Pancreas (tissue), 10 donors: ENCODE results near the gene TEX264. TPM values are rescaled to one million over a fixed set of nuclear protein-coding genes. Genes with fewer than 3 reads are reported as not detected.
A peak's percentile ranks its signal among the peaks of the same experiment; 100 is the strongest.

Source experiments
- ATAC-seq, 4 donors: fragments of 200-7000 bp; cut with Tn5 transposase; one replicate each; pipeline versions ENCODE4 v1.8.0 to v1.9.1; 2020; ENCODE audit warnings: mild to moderate bottlenecking in 4 of 4, moderate library complexity in 4 of 4
- DNase-seq, 6 donors: peaks; one replicate each; pipeline ENCODE4 v3.0.0-alpha.2; 2020
- FAIRE-seq: peaks from 2 replicates; lab custom pipeline; 2012; peaks lifted over from hg19 to GRCh38; lab: Jason Lieb, UNC
- H3K27ac ChIP-seq, 4 donors: fragments of 200-600 bp; sonication (generic); 1 replicate in 3 of 4; 2 replicates in 1 of 4; pipeline versions ENCODE4 v1.5.0 to v1.8.0; 2020
- H3K27me3 ChIP-seq, 4 donors: fragments of 200-600 bp; one replicate each; pipeline ENCODE4 v1.8.0; 2021
- H3K36me3 ChIP-seq, 3 donors: fragments of 200-600 bp; sonication (generic) in 1 of 3; one replicate each; pipeline versions ENCODE4 v1.5.0 to v1.8.0; 2020 to 2021
- H3K4me1 ChIP-seq, 3 donors: fragments of 200-600 bp; one replicate each; pipeline ENCODE4 v1.8.0; 2021
- H3K4me3 ChIP-seq, 4 donors: fragments of 200-600 bp; sonication (generic) in 2 of 4; one replicate each; pipeline versions ENCODE4 v1.5.0 to v1.8.0; 2020 to 2021
- H3K9me3 ChIP-seq, 4 donors: fragments of 200-600 bp; one replicate each; pipeline ENCODE4 v1.8.0; 2021
- CTCF ChIP-seq, 4 donors: fragments of 200-600 bp; sonication (generic) in 3 of 4; IDR thresholded peaks; one replicate each; pipeline versions ENCODE4 v1.5.0 to v1.8.0; 2021; ENCODE audit warnings: antibody characterized with exemption in 4 of 4
- WGBS, 2 donors: extraction: QIAGEN DNeasy Blood & Tissue Kit; methylation state at CpG; one replicate each; pipeline ENCODE4 v1.1.7; 2013; 5-methylcytosine and 5-hydroxymethylcytosine counted together
- intact Hi-C, 3 donors: fragments of 100-400 bp; cut with DNase I; formaldehyde crosslinking; loops; one replicate each; pipeline versions ENCODE4 v1.11.1 to v1.14.2; 2022
- polyA plus RNA-seq, 2 donors: library from polyadenylated mRNA; stranded (reverse); fragments of 200-250 nt; gene quantifications; one replicate each; pipeline ENCODE4 v1.2.3, GENCODE V29; 2013
- total RNA-seq, 6 donors: library from RNA; stranded (reverse); fragmentation: NEBNext Ultra II Directional in 4 of 6; extraction: Animal tissue kit (Norgen Biotek cat#: 25700) in 4 of 6; gene quantifications; one replicate each; pipeline versions ENCODE4 v1.2.1 to v1.2.4, GENCODE V29; 2021 to 2023
- donor health status: healthy with polysubstance abuse.
- donor health status: DM: no; HTN: no; CAD: no; lungs with moderate emphysema.
- donor health status: DM: no; HTN: no; CAD: no.
- donor health status: control.
- donor health status: control.
- donor health status: Bipolar disorder and iron deficiency.
- donor health status: DM: yes; HTN: yes; CAD: no.
- donor health status: DM: no; HTN: no; CAD: no.
- donor health status: DM: no; HTN: no; CAD: no.
- donor health status: DM: yes; HTN: yes; CAD: no.

TEX264 gene
- total and polyA plus RNA-seq, 8 donors, result 20.9 to 59.3 (median 25.5) TPM

DNA sequence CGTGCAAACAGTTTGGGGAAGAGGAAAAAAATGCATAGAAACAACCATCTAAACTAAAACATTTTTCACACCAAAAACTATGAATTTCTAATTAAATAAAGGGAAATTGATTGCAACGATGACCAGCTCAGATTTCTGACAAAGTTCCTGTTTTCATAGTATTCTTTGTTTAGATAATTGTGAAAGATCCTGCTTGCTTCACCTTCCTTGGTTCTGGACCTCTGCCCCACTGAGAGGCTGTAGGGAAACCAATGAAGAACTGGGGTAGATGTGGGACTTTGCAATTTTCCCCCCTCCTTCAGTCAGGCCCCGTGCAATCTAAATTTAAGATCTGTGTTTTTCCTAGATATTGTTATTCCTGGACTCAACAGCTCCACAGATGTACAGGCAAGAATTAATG is 13.8 kb upstream of the TEX264 start:
- Histone ChIP-seq H3K4me3 (no peak overlapping the region), H3K27ac (no peak overlapping the region), H3K9me3 (no peaks in the 10 kb centered on the region), H3K36me3 (peaks cover 0 to 30% (median 11%) of the 10 kb centered on the region in 3 donors), H3K27me3 (no peaks in the 10 kb centered on the region), H3K4me1 (no peaks in the 10 kb centered on the region)
- intact Hi-C loops, result no loop called here
- ATAC-seq (no peak), DNase-seq (no peak), FAIRE-seq (no peak)
- 94 to 95% methylated on average over 3 of the region's 3 CpGs for WGBS, 2 donors
- TF ChIP-seq CTCF (IDR thresholded peaks at IDR 0.05), result no peak

DNA sequence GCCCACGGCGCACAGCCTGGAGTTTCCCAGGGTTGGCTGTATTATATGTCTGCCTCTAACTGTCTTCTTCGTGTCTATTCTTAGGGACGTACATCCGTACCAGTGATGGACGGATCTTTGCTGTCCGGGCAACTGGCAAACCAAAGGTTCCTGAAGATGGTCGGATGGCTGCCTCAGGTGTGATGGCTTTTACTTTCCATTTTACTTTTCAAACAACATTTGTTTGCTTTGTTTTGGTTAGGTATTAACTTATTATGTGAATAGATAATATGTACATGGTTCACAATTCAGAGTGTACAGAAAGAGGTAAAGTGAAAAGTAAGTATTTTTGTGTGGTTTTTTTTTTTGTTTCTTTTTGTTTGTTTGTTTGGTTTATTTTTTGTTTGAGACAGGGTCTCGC is 11.1 kb upstream of the TEX264 start:
- FAIRE-seq (no peak), DNase-seq (no peak), ATAC-seq (no peak)
- Histone ChIP-seq H3K27ac (no peak overlapping the region), H3K4me1 (no peaks in the 10 kb centered on the region), H3K4me3 (no peak overlapping the region), H3K36me3 (peaks cover 5 to 38% (median 18%) of the 10 kb centered on the region in 3 donors), H3K27me3 (no peaks in the 10 kb centered on the region), H3K9me3 (no peaks in the 10 kb centered on the region)
- WGBS, 2 donors, result 86 to 90% methylated on average over 9 of the region's 9 CpGs
- intact Hi-C loops, result loop anchor here in 1 of 3 donors (10.0 kb wide), 1 partner anchor 155 kb away; the partner anchor contains the start of gene DCAF1
- no peak for TF ChIP-seq CTCF (IDR thresholded peaks at IDR 0.05)

- Histone ChIP-seq H3K36me3 (peaks cover 5 to 32% (median 18%) of the 10 kb centered on the region in 3 donors), H3K9me3 (no peaks in the 10 kb centered on the region), H3K27ac (no peak overlapping the region), H3K27me3 (no peaks in the 10 kb centered on the region), H3K4me3 (no peak overlapping the region), H3K4me1 (no peaks in the 10 kb centered on the region)
- no peak for ATAC-seq
- intact Hi-C loops, result loop anchor here in 1 of 3 donors (10.0 kb wide), 1 partner anchor 158 kb away; the partner anchor contains the start of gene DCAF1
- no peak for FAIRE-seq
- no peak for TF ChIP-seq CTCF (IDR thresholded peaks at IDR 0.05)
- 89 to 94% methylated on average over 14 of the region's 14 CpGs for WGBS, 2 donors
- DNase-seq, result peak in 1 of 6 donors; percentile 58
Measured at GRCh38 chr3:51662456-51662855, 8.6 kb upstream of the TEX264 start.

DNA sequence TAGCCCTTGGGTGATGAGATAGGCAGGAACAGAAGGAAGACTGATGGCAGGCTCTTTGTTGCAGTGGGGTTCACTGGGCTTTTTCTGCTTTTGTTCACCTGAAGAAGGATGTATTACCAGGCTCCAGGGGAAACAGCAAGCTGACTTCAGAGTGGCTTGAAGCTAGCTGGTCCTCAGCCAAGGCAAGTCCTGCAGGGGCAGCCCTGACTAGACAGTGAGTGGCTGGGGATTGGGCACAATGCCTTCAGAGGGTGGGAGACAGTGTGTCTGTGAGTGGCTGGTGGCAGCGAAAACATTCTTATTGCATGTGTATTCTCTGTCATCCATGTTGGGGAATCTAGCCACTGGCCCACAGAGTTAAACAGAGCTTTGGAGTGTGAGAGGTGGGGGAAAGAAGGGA is 2.3 kb upstream of the TEX264 start:
- no peak overlapping the region for H3K27ac ChIP-seq
- FAIRE-seq (no peak), DNase-seq (no peak), ATAC-seq (no peak)
- H3K4me3 ChIP-seq, result no peak overlapping the region
- H3K9me3 ChIP-seq, result no peaks in the 10 kb centered on the region
- no peak for TF ChIP-seq CTCF (IDR thresholded peaks at IDR 0.05)
- peaks cover 0 to 22% (median 6%) of the 10 kb centered on the region in 3 donors for H3K4me1 ChIP-seq
- WGBS, 2 donors, result 91 to 100% methylated on average over 1 of the region's 1 CpG
- H3K36me3 ChIP-seq, result no peaks in the 10 kb centered on the region
- intact Hi-C loops, result loop anchor here (5.0 to 10.0 kb wide), 3 partner anchors 161 to 166 kb away; partner anchors contain the start of gene DCAF1 (in 2 of the 3)
- no peaks in the 10 kb centered on the region for H3K27me3 ChIP-seq
